Colonic mucosa (tissue), 4 donors: ENCODE measurements around the gene MARCHF2. TPM values are rescaled to one million over a fixed set of nuclear protein-coding genes. Genes with fewer than 3 reads are reported as not detected.
A peak's percentile ranks its signal among the peaks of the same experiment; 100 is the strongest.

Experiments
- DNase-seq: peaks from one replicate; pipeline ENCODE4 v3.0.0-alpha.2; 2020
- H3K27ac ChIP-seq: fragments of 200-600 bp; one replicate; pipeline ENCODE4 v1.8.0; 2021
- H3K27me3 ChIP-seq: fragments of 200-600 bp; one replicate; pipeline ENCODE4 v1.8.0; 2021
- H3K36me3 ChIP-seq: fragments of 200-600 bp; one replicate; pipeline ENCODE4 v1.8.0; 2021
- H3K4me1 ChIP-seq: fragments of 200-600 bp; one replicate; pipeline ENCODE4 v1.8.0; 2021; ENCODE audit warnings: mild to moderate bottlenecking
- H3K4me3 ChIP-seq: fragments of 200-600 bp; one replicate; pipeline ENCODE4 v1.8.0; 2021
- H3K9ac ChIP-seq, 2 donors: one replicate each; pipeline ENCODE4 v1.7.0; 2013; ENCODE audit warnings: control low read depth in 2 of 2, low read depth in 2 of 2, low read length in 2 of 2
- H3K9me3 ChIP-seq: fragments of 200-600 bp; one replicate; pipeline ENCODE4 v1.8.0; 2021
- CTCF ChIP-seq: fragments of 200-600 bp; IDR thresholded peaks from one replicate; pipeline ENCODE4 v1.8.0; 2022; ENCODE audit warnings: antibody characterized with exemption, mild to moderate bottlenecking
- intact Hi-C: fragments of 100-400 bp; cut with DNase I; formaldehyde crosslinking; loops from one replicate; pipeline ENCODE4 v1.14.1; 2022
- total RNA-seq, 2 donors: library from RNA; stranded (reverse); fragmentation: NEBNext Ultra II Directional in 1 of 2; extraction: Animal tissue kit (Norgen Biotek cat#: 25700) in 1 of 2; gene quantifications; one replicate each; pipeline ENCODE4 v1.2.1, GENCODE V29; 2021
- donor health status: healthy.
- donor health status: DM: no; HTN: no; CAD: no.
- donor health status: DM: no; HTN: no; CAD: no.

MARCHF2 gene
- total RNA-seq, 2 donors from 2014 or later = 18.8 to 33.1 TPM

GRCh38 chr19:8444677-8445487 is 31.8 kb downstream of the MARCHF2 start, which contains the start of gene HNRNPM:
HNRNPM (plus strand) TSS chr19:8444975; CDS start chr19:8444999, 24 bp downstream.
- Histone ChIP-seq H3K27ac (peak within 1 kb of the TSS; percentile 97), H3K9ac (peak within 1 kb of the TSS; percentile 93 to 100), H3K9me3 (no peaks in the 10 kb centered on the region), H3K4me3 (peak within 1 kb of the TSS; percentile 100), H3K4me1 (peaks cover 7% of the 10 kb centered on the region), H3K36me3 (no peaks in the 10 kb centered on the region), H3K27me3 (no peaks in the 10 kb centered on the region)
- DNase-seq = peak; percentile 100
- intact Hi-C loops = no loop called here
- no peak for TF ChIP-seq CTCF

- DNase-seq = peak; percentile 68
- peak overlapping the region; percentile 97 for H3K27ac ChIP-seq
- peak overlapping the region; percentile 100 for H3K4me3 ChIP-seq
- H3K9ac ChIP-seq = peak overlapping the region; percentile 93 to 100
- intact Hi-C loops = no loop called here
- H3K4me1 ChIP-seq = peaks cover 7% of the 10 kb centered on the region
- no peaks in the 10 kb centered on the region for H3K27me3 ChIP-seq
- no peaks in the 10 kb centered on the region for H3K36me3 ChIP-seq
- no peak for TF ChIP-seq CTCF
- H3K9me3 ChIP-seq = no peaks in the 10 kb centered on the region
Measured at GRCh38 chr19:8445488-8446001, 32.4 kb downstream of the MARCHF2 start.

GRCh38 chr19:8446061-8446709 is 33.1 kb downstream of the MARCHF2 start:
- peak overlapping the region; percentile 93 to 100 for H3K9ac ChIP-seq
- H3K4me3 ChIP-seq = peak overlapping the region; percentile 100
- H3K9me3 ChIP-seq = no peaks in the 10 kb centered on the region
- H3K36me3 ChIP-seq = no peaks in the 10 kb centered on the region
- no peak for DNase-seq
- no peaks in the 10 kb centered on the region for H3K27me3 ChIP-seq
- no peak for TF ChIP-seq CTCF
- intact Hi-C loops = no loop called here
- H3K27ac ChIP-seq = peak overlapping the region; percentile 97
- peaks cover 7% of the 10 kb centered on the region for H3K4me1 ChIP-seq

GRCh38 chr19:8449830-8450229 is 36.7 kb downstream of the MARCHF2 start:
- Histone ChIP-seq H3K9ac (peak overlapping the region in 1 of 2 donors; percentile 12), H3K4me1 (peaks cover 7% of the 10 kb centered on the region)

More at GRCh38 chr19:8449830-8450229, 36.7 kb downstream of the MARCHF2 start:
- no peak for DNase-seq
- intact Hi-C loops = no loop called here
- Histone ChIP-seq H3K9me3 (no peaks in the 10 kb centered on the region), H3K4me3 (no peak overlapping the region), H3K27me3 (no peaks in the 10 kb centered on the region), H3K36me3 (no peaks in the 10 kb centered on the region), H3K27ac (no peak overlapping the region)
- TF ChIP-seq CTCF = no peak
